K562 (cell line): ENCODE results near the gene CDK11B. TPM values are rescaled to one million over a fixed set of nuclear protein-coding genes. Genes with fewer than 3 reads are reported as not detected.

Experiments
- ATAC-seq: fragments of 200-7000 bp; cut with Tn5 transposase; 3 replicates; pipeline ENCODE4 v1.9.1; 2020; ENCODE audit warnings: moderate library complexity
- BruUV-seq: library from RNA; stranded (reverse); fragments of 400-500 nt; replicated peaks from 2 replicates; lab custom pipeline; 2021; lab: Mats Ljungman, UMichigan
- CTCF ChIA-PET: fragments of 300-600 bp; formaldehyde crosslinking; extraction: SDS; loops from one replicate; lab custom pipeline; 2021; ENCODE audit warnings: low intra/inter-chr PET ratio; lab: Yijun Ruan, JAX
- POLR2A ChIA-PET: fragments of 300-600, 350-650 bp; sonication (Branson Sonifier 250); formaldehyde crosslinking; extraction: SDS; loops from one replicate; lab custom pipeline; 2021; ENCODE audit warnings: antibody characterized with exemption, inconsistent platforms; lab: Yijun Ruan, JAX
- DNase-seq, 4 experiments: peaks; one replicate each; pipeline versions ENCODE4 v3.0.0 to v3.0.0-alpha.2; 2011 to 2018; ENCODE audit warnings: low spot score in 3 of 4, mixed read lengths in 3 of 4; ENCODE audit errors: extremely low read depth in 1 of 4
- FAIRE-seq: peaks from 2 replicates; lab custom pipeline; 2011; peaks lifted over from hg19 to GRCh38; lab: Jason Lieb, UNC
- H2AFZ ChIP-seq: 2 replicates; pipeline ENCODE4 v1.6.0; 2011; ENCODE audit warnings: low read depth, low read length, control low read depth, inconsistent platforms
- H3K27ac ChIP-seq: fragments of 200-600 bp; 3 replicates; pipeline ENCODE4 v1.8.0; 2011; ENCODE audit warnings: low read depth, mild to moderate bottlenecking, control low read depth, inconsistent platforms, low read length, moderate library complexity, mixed read lengths; ENCODE audit errors: extremely low read depth
- H3K27me3 ChIP-seq, 2 experiments: fragments of 300-600 bp in 1 of 2; 2 replicates in 1 of 2; 3 replicates in 1 of 2; pipeline versions ENCODE4 v1.6.0 to v1.8.0; 2011; ENCODE audit warnings: inconsistent platforms in 2 of 2, low read length in 2 of 2, mild to moderate bottlenecking in 1 of 2, mixed read lengths in 1 of 2, moderate library complexity in 1 of 2; ENCODE audit not compliant: control insufficient read depth in 2 of 2, insufficient read depth in 2 of 2
- H3K36me3 ChIP-seq: fragments of 300-600 bp; 3 replicates; pipeline ENCODE4 v1.8.0; 2011; ENCODE audit warnings: mild to moderate bottlenecking, low read length, inconsistent platforms; ENCODE audit not compliant: control insufficient read depth, insufficient read depth
- H3K4me1 ChIP-seq, 2 experiments: fragments of 200-600 bp in 1 of 2; replicated peaks in 1 of 2; 2 replicates in 1 of 2; 3 replicates in 1 of 2; pipeline versions ENCODE4 v1.5.1 to v1.8.0; 2011; ENCODE audit warnings: inconsistent platforms in 2 of 2, low read length in 2 of 2, mild to moderate bottlenecking in 1 of 2, mixed read lengths in 1 of 2, moderate library complexity in 1 of 2; ENCODE audit not compliant: control insufficient read depth in 2 of 2, insufficient read depth in 2 of 2
- H3K4me2 ChIP-seq: 2 replicates; pipeline ENCODE4 v1.6.1; 2011; ENCODE audit warnings: low read length, control low read depth, inconsistent platforms, mixed read lengths; ENCODE audit not compliant: insufficient read depth
- H3K4me3 ChIP-seq: fragments of 200-600 bp; sonication (generic), shearing (Covaris generic); 2 replicates; pipeline ENCODE4 v1.5.1; 2016; ENCODE audit warnings: control low read depth, inconsistent platforms
- H3K79me2 ChIP-seq: fragments of 200-600 bp; 3 replicates; pipeline ENCODE4 v1.8.0; 2011; ENCODE audit warnings: low read length, inconsistent platforms; ENCODE audit not compliant: control insufficient read depth, insufficient read depth
- H3K9ac ChIP-seq, 2 experiments: 2 replicates each; pipeline versions ENCODE4 v1.6.0 to v1.6.1; 2011; ENCODE audit warnings: low read depth in 2 of 2, low read length in 2 of 2, control low read depth in 1 of 2, inconsistent platforms in 1 of 2, mild to moderate bottlenecking in 1 of 2, mixed read lengths in 1 of 2; ENCODE audit not compliant: insufficient read depth in 1 of 2
- H3K9me1 ChIP-seq: one replicate; pipeline ENCODE4 v1.6.0; 2011; ENCODE audit warnings: inconsistent platforms, mild to moderate bottlenecking, low read length, moderate library complexity; ENCODE audit not compliant: control insufficient read depth, insufficient read depth
- H3K9me3 ChIP-seq: replicated peaks from 2 replicates; pipeline ENCODE4 v1.5.1; 2011; ENCODE audit warnings: low read depth, low read length, inconsistent platforms; ENCODE audit not compliant: control insufficient read depth, insufficient read depth
- H4K20me1 ChIP-seq: replicated peaks from 2 replicates; pipeline ENCODE4 v1.6.1; 2011; ENCODE audit warnings: low read length, inconsistent platforms, mixed read lengths; ENCODE audit not compliant: control insufficient read depth, insufficient read depth
- CGGBP1 ChIP-seq: fragments of 250-450 bp; sonication (Bioruptor Pico); IDR thresholded peaks from 2 replicates; pipeline ENCODE4 v1.9.0; 2021; ENCODE audit warnings: mild to moderate bottlenecking
- HMGN3 ChIP-seq: IDR thresholded peaks from 2 replicates; pipeline ENCODE4 v1.6.1; 2011; ENCODE audit warnings: borderline replicate concordance, low read depth, mild to moderate bottlenecking, mixed read lengths, low read length; ENCODE audit not compliant: insufficient read length; ENCODE audit errors: extremely low read depth
- RUNX1 ChIP-seq: sonication (generic); IDR thresholded peaks from 2 replicates; pipeline ENCODE4 v1.6.1; 2016; ENCODE audit warnings: antibody characterized with exemption, low read depth
- SAFB ChIP-seq: fragments of 200-400 bp; formaldehyde crosslinking; IDR thresholded peaks from 2 replicates; pipeline ENCODE4 v1.6.1; 2017; ENCODE audit warnings: low read depth, low read length, borderline replicate concordance
- SREBF1 ChIP-seq: fragments of 150-350 bp; IDR thresholded peaks from 2 replicates; pipeline ENCODE4 v1.6.1; 2014; ENCODE audit warnings: antibody characterized with exemption, low read depth, low read length, borderline replicate concordance
- ZBED1 ChIP-seq: IDR thresholded peaks from 2 replicates; pipeline ENCODE4 v1.6.1; 2014
- ZFPM2 ChIP-seq: fragments of 250-450 bp; sonication (Bioruptor Pico); IDR thresholded peaks from 2 replicates; pipeline ENCODE4 v1.5.1; 2022; ENCODE audit warnings: mild to moderate bottlenecking
- ZMIZ1 ChIP-seq, 2 experiments: fragments of 150-350 bp in 1 of 2; IDR thresholded peaks; 2 replicates each; pipeline ENCODE4 v1.6.1; 2012 to 2016; ENCODE audit warnings: low read depth in 2 of 2, low read length in 2 of 2, mild to moderate bottlenecking in 1 of 2, moderate library complexity in 1 of 2
- WGBS: fragments of 100-300 bp; shearing (Covaris generic); methylation state at CpG from one replicate; pipeline ENCODE4 v1.1.6; 2016; ENCODE audit warnings: low coverage, mixed read lengths; ENCODE audit not compliant: insufficient coverage; ENCODE audit errors: missing lambda C conversion rate; 5-methylcytosine and 5-hydroxymethylcytosine counted together
- in situ Hi-C: fragments of 300-500 bp; cut with MboI; formaldehyde crosslinking; loops from 4 replicates; pipeline ENCODE4 v1.15.0; 2018; ENCODE audit warnings: inconsistent platforms, mixed read lengths
- intact Hi-C: fragments of 100-400 bp; cut with micrococcal nuclease; formaldehyde crosslinking; loops from 2 replicates; pipeline ENCODE4 v1.14.2; 2022
- polyA plus RNA-seq, 8 experiments: library from polyadenylated mRNA; depleted of rRNA in 4 of 8; stranded (reverse) in 5 of 8; unstranded in 3 of 8; fragments of >200 nt; fragmentation: Nextera tagmentation in 2 of 8; fragmentation: Illumina TruSeq in 1 of 8; extraction: Ambion mirVana in 2 of 8; extraction: Trizol in 1 of 8; gene quantifications; 2 replicates each; pipeline versions ENCODE4 v1.2.1 to v1.2.3, GENCODE V29; 2011 to 2014; ENCODE audit warnings: inconsistent platforms in 1 of 8, missing spikeins in 1 of 8
- total RNA-seq, 7 experiments: library from RNA; depleted of rRNA in 6 of 7; stranded (reverse); fragments of >200 nt in 6 of 7; fragmentation: Illumina TruSeq in 2 of 7; extraction: Trizol in 2 of 7; gene quantifications; 2 replicates each; pipeline versions ENCODE4 v1.2.1 to v1.2.3, GENCODE V29; 2011 to 2021; ENCODE audit warnings: low replicate concordance in 1 of 7

CDK11B gene
- total and polyA plus RNA-seq, 9 of the 15 experiments (the other 6 are each of a cell fraction or from before 2014, with no cell fraction given), result 2.8 to 52.2 (median 19.5) TPM

GRCh38 chr1:1606232-1606631 is 52.6 kb downstream of the CDK11B start (continued):
- TF ChIP-seq ZMIZ1 (IDR thresholded peaks at IDR 0.05; ENCODE audit: low read depth in 2 of 2, low read length in 2 of 2) (no peak), SREBF1 (no peak), ZFPM2 (no peak), RUNX1 (no peak)

- no peak for TF ChIP-seq CGGBP1 (CRISPR knock-in tag)
- TF ChIP-seq SAFB, result peak; percentile 64
- TF ChIP-seq ZBED1, result no peak
- TF ChIP-seq HMGN3, result no peak
- ChIA-PET POLR2A (interaction anchor here (5.9 kb wide), 1 partner anchor 9 kb away, joined by 61 read pairs; the partner anchor contains the start of gene MIB2), CTCF (no interaction called here)
- Histone ChIP-seq H3K9me3 (no peaks in the 10 kb centered on the region), H3K9ac (no peak overlapping the region), H3K9me1 (no peaks in the 10 kb centered on the region), H3K27ac (no peak overlapping the region), H3K4me3 (no peak overlapping the region), H3K27me3 (no peaks in the 10 kb centered on the region; a peak in 1 of 5 replicates), H3K36me3 (no peaks in the 10 kb centered on the region), H2AFZ (no peak overlapping the region), H3K79me2 (no peaks in the 10 kb centered on the region; the same call in 2 of the 3 replicates), H4K20me1 (no peaks in the 10 kb centered on the region; the same call in 1 of the 2 replicates), H3K4me2 (no peak overlapping the region), H3K4me1 (peaks cover 11 to 62% of the 10 kb centered on the region in 2 experiments; a peak in 4 of 5 replicates)
- ATAC-seq (no peak), DNase-seq (no peak), FAIRE-seq (no peak)
- in situ Hi-C loops, result no loop called here
- WGBS, result 52% methylated on average over 7 of the region's 17 CpGs
- intact Hi-C loops, result no loop called here
- BruUV-seq, result no TSS peak
These were observed 53.1 kb downstream of the CDK11B start for GRCh38 chr1:1605724-1606123.
